ENCODE results near the gene MSANTD1.

The MSANTD1 gene

GRCh38 chr4:3217266-3217665, 31.7 kb upstream of the MSANTD1 start:
- no peak for DNase-seq

GRCh38 chr4:3217771-3218170, 31.2 kb upstream of the MSANTD1 start:
- DNase-seq, result no peak

GRCh38 chr4:3218824-3219760, 29.9 kb upstream of the MSANTD1 start:
- no peak for DNase-seq

GRCh38 chr4:3219761-3220475, 29.0 kb upstream of the MSANTD1 start:
- DNase-seq, result no peak

GRCh38 chr4:3220476-3221183, 28.3 kb upstream of the MSANTD1 start:
- peak; percentile 15 for DNase-seq

GRCh38 chr4:3221184-3221494, 27.8 kb upstream of the MSANTD1 start:
- DNase-seq, result no peak

- DNase-seq, result no peak
Measured at GRCh38 chr4:3221996-3222395, 27.0 kb upstream of the MSANTD1 start.

- no peak for DNase-seq
Measured at GRCh38 chr4:3223346-3223745, 25.6 kb upstream of the MSANTD1 start.

- no peak for DNase-seq
Measured at GRCh38 chr4:3223956-3224748, 24.8 kb upstream of the MSANTD1 start.

GRCh38 chr4:3225071-3225850, 23.7 kb upstream of the MSANTD1 start:
- no peak for DNase-seq

GRCh38 chr4:3225936-3226335, 23.0 kb upstream of the MSANTD1 start:
- DNase-seq, result no peak

GRCh38 chr4:3226467-3226866, 22.5 kb upstream of the MSANTD1 start:
- DNase-seq, result no peak

- no peak for DNase-seq
Measured at GRCh38 chr4:3226944-3227343, 22.0 kb upstream of the MSANTD1 start.

GRCh38 chr4:3227878-3228675, 20.9 kb upstream of the MSANTD1 start:
- no peak for DNase-seq

GRCh38 chr4:3228881-3229280, 20.1 kb upstream of the MSANTD1 start:
- no peak for DNase-seq

- no peak for DNase-seq
Measured at GRCh38 chr4:3229328-3229727, 19.6 kb upstream of the MSANTD1 start.

GRCh38 chr4:3229964-3230363, 19.0 kb upstream of the MSANTD1 start:
- no peak for DNase-seq

- no peak for DNase-seq
Measured at GRCh38 chr4:3231471-3231870, 17.5 kb upstream of the MSANTD1 start.

GRCh38 chr4:3232001-3232400, 17.0 kb upstream of the MSANTD1 start:
- DNase-seq, result no peak

- no peak for DNase-seq
Measured at GRCh38 chr4:3232871-3233271, 16.1 kb upstream of the MSANTD1 start.

- no peak for DNase-seq
Measured at GRCh38 chr4:3233391-3234071, 15.4 kb upstream of the MSANTD1 start.

Measured in NCI-H1694 (cell line).